Peyer's patch (tissue), 4 donors: ENCODE results near the gene CHRNA1. TPM values are rescaled to one million over a fixed set of nuclear protein-coding genes. Genes with fewer than 3 reads are reported as not detected.

Experiments used
- DNase-seq, 3 donors: peaks; one replicate each; pipeline ENCODE4 v3.0.0-alpha.2; 2017 to 2019
- H3K27ac ChIP-seq, 4 donors: fragments of 200-600 bp; sonication (generic); one replicate each; pipeline ENCODE4 v1.5.1; 2016 to 2019
- H3K27me3 ChIP-seq, 2 donors: fragments of 200-600 bp; sonication (generic); one replicate each; pipeline ENCODE4 v1.5.1; 2019
- H3K36me3 ChIP-seq, 3 donors: fragments of 200-600 bp; sonication (generic); one replicate each; pipeline ENCODE4 v1.5.1; 2016 to 2019
- H3K4me1 ChIP-seq, 4 donors: fragments of 200-600 bp; sonication (generic); one replicate each; pipeline ENCODE4 v1.5.1; 2016 to 2019
- H3K4me3 ChIP-seq, 4 donors: fragments of 200-600 bp; sonication (generic); 1 replicate in 3 of 4; 2 replicates in 1 of 4; pipeline ENCODE4 v1.5.1; 2016 to 2019; ENCODE audit warnings: mild to moderate bottlenecking in 1 of 4
- H3K9me3 ChIP-seq, 4 donors: fragments of 200-600 bp; sonication (generic); one replicate each; pipeline ENCODE4 v1.5.1; 2016 to 2019; ENCODE audit warnings: mild to moderate bottlenecking in 1 of 4
- POLR2A ChIP-seq, 2 donors: fragments of 450-650 bp; IDR thresholded peaks; one replicate each; pipeline ENCODE4 v1.5.1; 2017; ENCODE audit warnings: antibody characterized with exemption in 2 of 2, mild to moderate bottlenecking in 2 of 2, moderate library complexity in 2 of 2
- total RNA-seq, 4 donors: library from RNA; depleted of rRNA; stranded (reverse); fragments of >200 nt; gene quantifications; one replicate each; pipeline ENCODE4 v1.1.0, GENCODE V29; 2016
- TF ChIP-seq, protein P1 (sequence below), 6 experiments: fragments of 450-650 bp in 4 of 6; fragments of 200-600 bp in 2 of 6; sonication (generic) in 1 of 6; IDR thresholded peaks; one replicate each; pipeline ENCODE4 v1.5.1; 2017 to 2019; ENCODE audit warnings: antibody characterized with exemption in 6 of 6, mild to moderate bottlenecking in 3 of 6, moderate library complexity in 1 of 6

Gene CHRNA1
- total RNA-seq, 4 donors from 2014 or later: not detected

DNA sequence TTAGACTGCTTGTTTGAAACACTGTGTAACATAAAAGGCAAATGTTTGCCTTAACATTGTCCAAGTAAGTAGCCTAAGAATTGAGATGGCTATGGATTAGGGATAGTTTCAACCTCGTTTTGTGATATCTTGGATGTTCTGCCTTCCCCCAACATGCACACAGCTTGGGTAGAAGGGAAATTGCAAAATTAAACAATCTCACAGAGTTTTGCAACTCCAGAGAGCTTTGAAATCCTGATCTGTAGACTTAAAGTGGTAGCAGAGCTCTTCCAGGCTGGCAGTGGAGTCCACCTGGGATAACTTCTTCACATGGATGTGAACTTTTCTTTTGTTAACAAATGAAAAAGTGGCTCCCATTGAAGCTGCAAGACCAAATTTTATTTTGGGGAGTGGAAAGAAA lies 59.6 kb downstream of the CHRNA1 start:
- Histone ChIP-seq H3K27me3 (no peaks in the 10 kb centered on the region), H3K4me3 (no peak overlapping the region), H3K4me1 (no peaks in the 10 kb centered on the region), H3K27ac (no peak overlapping the region), H3K36me3 (no peaks in the 10 kb centered on the region), H3K9me3 (no peaks in the 10 kb centered on the region)
- DNase-seq: no peak
- TF ChIP-seq, protein P1, sequence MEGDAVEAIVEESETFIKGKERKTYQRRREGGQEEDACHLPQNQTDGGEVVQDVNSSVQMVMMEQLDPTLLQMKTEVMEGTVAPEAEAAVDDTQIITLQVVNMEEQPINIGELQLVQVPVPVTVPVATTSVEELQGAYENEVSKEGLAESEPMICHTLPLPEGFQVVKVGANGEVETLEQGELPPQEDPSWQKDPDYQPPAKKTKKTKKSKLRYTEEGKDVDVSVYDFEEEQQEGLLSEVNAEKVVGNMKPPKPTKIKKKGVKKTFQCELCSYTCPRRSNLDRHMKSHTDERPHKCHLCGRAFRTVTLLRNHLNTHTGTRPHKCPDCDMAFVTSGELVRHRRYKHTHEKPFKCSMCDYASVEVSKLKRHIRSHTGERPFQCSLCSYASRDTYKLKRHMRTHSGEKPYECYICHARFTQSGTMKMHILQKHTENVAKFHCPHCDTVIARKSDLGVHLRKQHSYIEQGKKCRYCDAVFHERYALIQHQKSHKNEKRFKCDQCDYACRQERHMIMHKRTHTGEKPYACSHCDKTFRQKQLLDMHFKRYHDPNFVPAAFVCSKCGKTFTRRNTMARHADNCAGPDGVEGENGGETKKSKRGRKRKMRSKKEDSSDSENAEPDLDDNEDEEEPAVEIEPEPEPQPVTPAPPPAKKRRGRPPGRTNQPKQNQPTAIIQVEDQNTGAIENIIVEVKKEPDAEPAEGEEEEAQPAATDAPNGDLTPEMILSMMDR (IDR thresholded peaks at IDR 0.05): no peak
- no peak for TF ChIP-seq POLR2A (IDR thresholded peaks at IDR 0.05)

DNA sequence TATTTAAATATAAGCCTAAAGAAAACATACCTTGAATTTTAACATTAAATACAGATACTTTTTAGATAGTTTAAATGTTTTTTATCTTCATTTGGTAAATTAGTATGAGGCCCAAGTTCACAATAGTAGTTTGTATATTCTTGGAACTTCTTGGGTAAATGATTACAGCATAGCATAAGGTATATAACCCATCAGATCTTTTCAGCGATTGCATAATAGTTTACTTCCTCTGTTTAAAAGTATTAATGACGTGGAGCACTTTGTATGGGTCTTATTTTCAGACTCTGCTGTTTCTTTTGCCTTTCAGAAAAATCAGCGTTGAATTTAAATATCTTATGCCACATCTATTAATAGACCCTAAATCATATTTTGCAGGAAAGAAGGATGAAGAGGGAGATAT lies 60.2 kb downstream of the CHRNA1 start:
- DNase-seq: no peak
- H3K36me3 ChIP-seq: no peaks in the 10 kb centered on the region
- H3K4me3 ChIP-seq: no peak overlapping the region
- H3K4me1 ChIP-seq: no peaks in the 10 kb centered on the region
- no peak overlapping the region for H3K27ac ChIP-seq
- H3K27me3 ChIP-seq: no peaks in the 10 kb centered on the region
- no peaks in the 10 kb centered on the region for H3K9me3 ChIP-seq
- TF ChIP-seq POLR2A (IDR thresholded peaks at IDR 0.05): no peak
- TF ChIP-seq, protein P1 (IDR thresholded peaks at IDR 0.05): no peak

DNA sequence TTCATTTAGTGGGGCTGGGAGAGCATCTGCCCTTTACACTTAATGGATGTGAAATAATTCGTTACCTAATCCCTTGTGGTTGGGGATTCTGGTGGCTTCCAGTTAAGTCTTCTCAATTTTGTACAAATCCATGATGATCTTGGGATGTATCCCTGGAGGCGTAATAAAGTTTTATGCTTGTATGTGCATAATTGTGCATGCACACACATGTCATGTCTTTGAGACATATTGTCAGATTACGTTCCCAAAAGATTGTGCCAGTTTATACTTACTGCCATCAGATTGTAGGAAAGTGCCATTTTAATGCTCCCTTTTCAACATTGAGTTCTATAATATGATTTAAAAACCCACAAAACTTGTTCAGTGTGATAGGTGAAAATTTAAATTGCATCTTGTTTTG lies 60.8 kb downstream of the CHRNA1 start:
- Histone ChIP-seq H3K36me3 (no peaks in the 10 kb centered on the region), H3K9me3 (no peaks in the 10 kb centered on the region), H3K4me3 (no peak overlapping the region), H3K4me1 (no peaks in the 10 kb centered on the region), H3K27me3 (no peaks in the 10 kb centered on the region), H3K27ac (no peak overlapping the region)
- DNase-seq: no peak
- TF ChIP-seq, protein P1 (IDR thresholded peaks at IDR 0.05): no peak
- no peak for TF ChIP-seq POLR2A (IDR thresholded peaks at IDR 0.05)

DNA sequence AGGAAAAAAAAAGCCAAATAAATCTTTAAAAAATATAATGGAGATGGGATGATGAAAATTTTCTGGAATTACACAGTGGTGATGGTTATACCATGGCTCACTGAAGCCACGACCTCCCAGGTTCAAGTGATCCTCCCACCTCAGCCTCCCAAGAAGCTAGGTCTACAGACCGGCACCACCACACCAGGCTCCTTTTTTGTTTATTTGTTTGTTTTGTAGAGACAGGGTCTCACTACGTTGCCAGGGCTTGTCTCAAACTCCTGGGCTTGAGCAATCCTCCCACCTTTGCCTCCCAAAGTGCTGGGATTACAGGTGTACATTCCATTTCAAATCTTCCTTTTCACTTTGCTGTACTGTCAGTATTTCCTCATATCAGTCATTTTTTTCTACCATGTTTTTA lies 61.7 kb downstream of the CHRNA1 start:
- Histone ChIP-seq H3K9me3 (no peaks in the 10 kb centered on the region), H3K27ac (no peak overlapping the region), H3K27me3 (no peaks in the 10 kb centered on the region), H3K4me3 (no peak overlapping the region), H3K4me1 (no peaks in the 10 kb centered on the region), H3K36me3 (no peaks in the 10 kb centered on the region)
- TF ChIP-seq, protein P1 (IDR thresholded peaks at IDR 0.05): no peak
- no peak for TF ChIP-seq POLR2A (IDR thresholded peaks at IDR 0.05)
- no peak for DNase-seq

DNA sequence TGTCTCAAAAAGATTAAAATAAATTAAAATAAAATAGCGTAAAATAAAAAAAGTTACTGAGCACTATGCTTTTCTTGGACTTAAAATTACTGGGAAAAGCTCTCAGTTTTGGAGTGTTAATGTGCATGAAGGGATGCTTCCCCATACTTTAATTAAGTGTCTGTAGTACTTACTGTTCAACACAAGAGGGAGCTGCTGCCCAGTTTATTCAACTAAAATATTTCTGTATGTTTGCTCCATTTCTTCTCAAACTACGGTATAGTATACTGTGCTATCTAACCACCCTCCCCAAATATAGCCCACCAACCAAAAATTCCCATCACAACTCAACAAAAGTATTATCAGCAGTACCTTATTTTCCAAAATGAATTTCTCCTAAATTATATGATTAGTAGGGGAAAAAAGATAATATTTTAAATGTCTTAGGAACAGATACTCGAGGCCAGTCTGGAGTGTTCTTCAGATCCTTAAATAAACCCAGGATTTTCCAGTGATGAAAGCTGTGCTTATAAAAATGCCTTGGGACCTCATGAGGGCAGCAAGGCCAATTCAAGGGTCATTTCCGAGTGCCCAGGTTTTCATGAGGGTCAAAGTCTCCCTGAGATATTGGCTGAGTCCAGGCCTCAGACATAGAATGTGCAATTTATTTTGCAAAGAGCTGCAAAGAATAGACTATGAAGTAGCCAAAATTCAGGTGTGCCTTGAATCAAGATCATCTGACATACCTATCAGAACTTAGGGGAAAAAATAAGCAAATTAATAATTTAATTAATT lies 64.1 kb downstream of the CHRNA1 start:
- Histone ChIP-seq H3K9me3 (no peaks in the 10 kb centered on the region), H3K4me3 (no peak overlapping the region), H3K27ac (no peak overlapping the region), H3K36me3 (no peaks in the 10 kb centered on the region), H3K27me3 (no peaks in the 10 kb centered on the region), H3K4me1 (no peaks in the 10 kb centered on the region)
- no peak for TF ChIP-seq POLR2A (IDR thresholded peaks at IDR 0.05)
- TF ChIP-seq, protein P1 (IDR thresholded peaks at IDR 0.05): peak; percentile 63 to 85 (median 76)
- no peak for DNase-seq

Other genes with a start within 250 kb of the CHRNA1 start
- gene WIPF1, start 166.7 kb downstream of the CHRNA1 start, total RNA-seq: 10 to 100 TPM in 3 of 4 donors, 1 to 10 TPM in 1; 7.4 to 81.7 (median 17.3) TPM
- 10 to 100 TPM in 2 of 4 donors, 1 to 10 TPM in 2; 3.4 to 60.2 (median 7.1) TPM for gene CHN1, start 240.9 kb upstream of the CHRNA1 start, total RNA-seq